A673 (cell line): Measurements from ENCODE around the gene LEO1. TPM values are rescaled to one million over a fixed set of nuclear protein-coding genes. Genes with fewer than 3 reads are reported as not detected.

Experiments used
- Bru-seq: library from RNA; stranded (reverse); fragments of 400-500 nt; gene quantifications from one replicate; lab custom pipeline; 2021; lab: Mats Ljungman, UMichigan
- BruChase-seq, 2 experiments: library from RNA; stranded (reverse); fragments of 400-500 nt; gene quantifications; one replicate each; lab custom pipeline; 2021; lab: Mats Ljungman, UMichigan
- BruUV-seq: library from RNA; stranded (reverse); fragments of 400-500 nt; replicated peaks from 2 replicates; lab custom pipeline; 2021; lab: Mats Ljungman, UMichigan
- CTCF ChIA-PET: fragments of 300-600 bp; sonication (Branson Sonifier 250); formaldehyde crosslinking; loops from one replicate; lab custom pipeline; 2022; ENCODE audit warnings: antibody characterized with exemption; lab: Charles Lee
- POLR2A ChIA-PET: fragments of 300-600 bp; sonication (Branson Sonifier 250); formaldehyde crosslinking; loops from one replicate; lab custom pipeline; 2022; ENCODE audit warnings: antibody characterized with exemption; ENCODE audit not compliant: low non-redundant PET; lab: Charles Lee
- DNase-seq: peaks from one replicate; pipeline ENCODE4 v3.0.0-alpha.2; 2015; ENCODE audit warnings: low spot score
- H3K27ac ChIP-seq: fragments of 200-600 bp; sonication (generic); 2 replicates; pipeline ENCODE4 v1.5.1; 2016; ENCODE audit warnings: mixed run types, low read depth, mild to moderate bottlenecking, mixed read lengths, antibody characterized with exemption, low read length; ENCODE audit not compliant: poor library complexity, severe bottlenecking
- H3K27me3 ChIP-seq: fragments of 200-600 bp; sonication (generic); replicated peaks from 2 replicates; pipeline ENCODE4 v1.6.1; 2017; ENCODE audit warnings: mixed run types, low read depth, mild to moderate bottlenecking, mixed read lengths, antibody characterized with exemption, low read length; ENCODE audit not compliant: insufficient read depth, poor library complexity
- H3K36me3 ChIP-seq: fragments of 200-600 bp; sonication (generic); 2 replicates; pipeline ENCODE4 v1.6.1; 2016; ENCODE audit warnings: mixed run types, mild to moderate bottlenecking, mixed read lengths, antibody characterized with exemption, low read length; ENCODE audit not compliant: insufficient read depth, poor library complexity, severe bottlenecking
- H3K4me1 ChIP-seq: fragments of 200-600 bp; sonication (generic); 2 replicates; pipeline ENCODE4 v1.6.1; 2017; ENCODE audit warnings: mixed run types, mild to moderate bottlenecking, mixed read lengths, antibody characterized with exemption, low read length; ENCODE audit not compliant: insufficient read depth, poor library complexity, severe bottlenecking
- H3K4me3 ChIP-seq: fragments of 200-600 bp; sonication (generic); 2 replicates; pipeline ENCODE4 v1.5.1; 2016; ENCODE audit warnings: low read depth, mixed run types, mild to moderate bottlenecking, mixed read lengths, low read length; ENCODE audit not compliant: poor library complexity, severe bottlenecking
- H3K9me3 ChIP-seq: fragments of 200-600 bp; sonication (generic); 2 replicates; pipeline ENCODE4 v1.6.1; 2016; ENCODE audit warnings: mixed run types, low read depth, mild to moderate bottlenecking, mixed read lengths, antibody characterized with exemption, low read length; ENCODE audit not compliant: poor library complexity, severe bottlenecking
- EZH2 ChIP-seq: fragments of 200-600 bp; sonication (generic); IDR thresholded peaks from 2 replicates; pipeline ENCODE4 v1.6.1; 2017; ENCODE audit warnings: borderline replicate concordance, low read depth, mild to moderate bottlenecking, mixed read lengths, antibody characterized with exemption, low read length; ENCODE audit not compliant: poor library complexity, severe bottlenecking
- intact Hi-C: fragments of 100-400 bp; cut with micrococcal nuclease; formaldehyde crosslinking; loops from one replicate; pipeline ENCODE4 v1.10.0; 2022; ENCODE audit not compliant: unreplicated experiment
- long read RNA-seq: library from polyadenylated mRNA; stranded (forward); transcript quantifications from one replicate; pipeline ENCODE4 v2.0.0, GENCODE V29; 2022
- total RNA-seq: library from RNA; stranded (reverse); gene quantifications from 2 replicates; pipeline ENCODE4 v1.2.3, GENCODE V29; 2021
- TF ChIP-seq, protein P1 (sequence below): fragments of 300-800, 200-600 bp; sonication (generic); conservative IDR thresholded peaks from 2 replicates; pipeline ENCODE4 v1.5.1; 2017; ENCODE audit warnings: low read depth, mild to moderate bottlenecking, antibody characterized with exemption, low read length, moderate library complexity, mixed read lengths

Gene LEO1
- total RNA-seq (37.5 and 40.0 TPM in 2 replicates), Bru-seq, nascent RNA (percentile 81 among the genes with signal in this experiment), BruChase-seq, experiment 1, labeled RNA remaining after a 2-hour chase (percentile 82 among the genes with signal in this experiment), BruChase-seq, experiment 2, labeled RNA remaining after a 6-hour chase (percentile 80 among the genes with signal in this experiment)
- long read RNA-seq, transcript LEO1-201 (12 exons, 2,193 nt), result major isoform, 146 of 160 reads
- long read RNA-seq, partial matches to known transcripts, result 2 of 160 reads
- long read RNA-seq, other reads (novel, unspliced or antisense), result 12 of 160 reads

DNA sequence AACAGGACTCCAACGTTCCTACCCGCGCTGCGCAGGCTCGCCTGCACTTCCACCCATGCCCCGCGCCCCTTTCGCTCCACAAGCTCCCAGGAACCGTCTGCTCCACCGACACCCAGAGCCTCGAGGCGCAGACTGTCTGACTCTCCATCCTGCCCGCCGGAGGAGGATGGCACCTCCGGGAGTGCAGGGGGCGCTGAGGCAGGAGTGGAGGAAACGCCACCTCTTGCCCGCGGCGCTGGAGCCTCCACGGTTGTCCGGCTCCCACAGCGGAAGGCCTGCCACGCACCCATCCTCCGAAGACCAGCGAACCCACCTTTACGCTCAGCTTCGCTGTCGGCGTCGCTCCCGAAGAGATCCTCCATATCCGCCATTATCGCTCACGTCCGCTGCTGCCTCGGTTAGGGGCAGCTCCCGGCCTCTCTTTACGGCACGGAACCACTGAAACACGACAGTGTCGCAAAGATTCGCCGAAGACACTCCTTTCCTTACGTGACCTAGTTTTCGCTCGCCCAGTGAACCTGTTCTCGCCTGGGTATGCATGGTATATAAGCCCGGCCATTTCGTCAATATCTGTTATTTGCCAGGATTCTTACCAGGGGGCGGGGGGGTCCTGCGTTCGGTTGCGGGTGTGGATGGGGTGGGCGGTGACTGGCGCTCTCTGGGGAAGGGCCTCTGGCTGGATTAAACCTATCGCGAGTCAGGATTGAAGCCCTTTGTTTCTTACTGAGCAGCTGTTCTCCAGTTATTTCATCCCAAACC, at the start of gene LEO1:
Gene LEO1, minus strand, starts transcription at position 404 of the 759 bp plus-strand sequence. Its CDS starts 33 bp downstream, at position 371.
- Histone ChIP-seq H3K4me3 (peak within 1 kb of the TSS; percentile 89), H3K36me3 (peaks cover 4% of the 10 kb centered on the region), H3K4me1 (peaks cover 6% of the 10 kb centered on the region), H3K27ac (peak within 1 kb of the TSS; percentile 92), H3K9me3 (peaks cover 9% of the 10 kb centered on the region), H3K27me3 (no peaks in the 10 kb centered on the region)
- ChIA-PET POLR2A (no interaction called here), CTCF (interaction anchor here (0.6 to 1.0 kb wide), 2 partner anchors 107 to 237 kb away, joined by 3 to 7 read pairs; no protein-coding TSS in a partner anchor)
- peak; percentile 98 for DNase-seq
- intact Hi-C loops, result loop anchor here (10.0 kb wide), 1 partner anchor 763 kb away; no protein-coding TSS in a partner anchor
- no TSS peak for BruUV-seq
- no peak for TF ChIP-seq EZH2
- TF ChIP-seq, protein P1, sequence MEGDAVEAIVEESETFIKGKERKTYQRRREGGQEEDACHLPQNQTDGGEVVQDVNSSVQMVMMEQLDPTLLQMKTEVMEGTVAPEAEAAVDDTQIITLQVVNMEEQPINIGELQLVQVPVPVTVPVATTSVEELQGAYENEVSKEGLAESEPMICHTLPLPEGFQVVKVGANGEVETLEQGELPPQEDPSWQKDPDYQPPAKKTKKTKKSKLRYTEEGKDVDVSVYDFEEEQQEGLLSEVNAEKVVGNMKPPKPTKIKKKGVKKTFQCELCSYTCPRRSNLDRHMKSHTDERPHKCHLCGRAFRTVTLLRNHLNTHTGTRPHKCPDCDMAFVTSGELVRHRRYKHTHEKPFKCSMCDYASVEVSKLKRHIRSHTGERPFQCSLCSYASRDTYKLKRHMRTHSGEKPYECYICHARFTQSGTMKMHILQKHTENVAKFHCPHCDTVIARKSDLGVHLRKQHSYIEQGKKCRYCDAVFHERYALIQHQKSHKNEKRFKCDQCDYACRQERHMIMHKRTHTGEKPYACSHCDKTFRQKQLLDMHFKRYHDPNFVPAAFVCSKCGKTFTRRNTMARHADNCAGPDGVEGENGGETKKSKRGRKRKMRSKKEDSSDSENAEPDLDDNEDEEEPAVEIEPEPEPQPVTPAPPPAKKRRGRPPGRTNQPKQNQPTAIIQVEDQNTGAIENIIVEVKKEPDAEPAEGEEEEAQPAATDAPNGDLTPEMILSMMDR, result peak; percentile 61

GRCh38 chr15:52021128-52021671, 49.6 kb upstream of the LEO1 start:
- CTCF ChIA-PET, result interaction anchor here (0.6 kb wide), 1 partner anchor 146 kb away, joined by 14 read pairs; no protein-coding TSS in a partner anchor
- Histone ChIP-seq H3K4me3 (peak overlapping the region; percentile 85), H3K27me3 (no peaks in the 10 kb centered on the region), H3K4me1 (peaks cover 13% of the 10 kb centered on the region), H3K36me3 (no peaks in the 10 kb centered on the region), H3K9me3 (no peaks in the 10 kb centered on the region), H3K27ac (peak overlapping the region; percentile 91)
- no TSS peak for BruUV-seq
- intact Hi-C loops, result loop anchor here (5.0 kb wide), 1 partner anchor 46 kb away; no protein-coding TSS in a partner anchor
- DNase-seq, result peak; percentile 84
- TF ChIP-seq EZH2, result no peak
- POLR2A ChIA-PET, result no interaction called here

DNA sequence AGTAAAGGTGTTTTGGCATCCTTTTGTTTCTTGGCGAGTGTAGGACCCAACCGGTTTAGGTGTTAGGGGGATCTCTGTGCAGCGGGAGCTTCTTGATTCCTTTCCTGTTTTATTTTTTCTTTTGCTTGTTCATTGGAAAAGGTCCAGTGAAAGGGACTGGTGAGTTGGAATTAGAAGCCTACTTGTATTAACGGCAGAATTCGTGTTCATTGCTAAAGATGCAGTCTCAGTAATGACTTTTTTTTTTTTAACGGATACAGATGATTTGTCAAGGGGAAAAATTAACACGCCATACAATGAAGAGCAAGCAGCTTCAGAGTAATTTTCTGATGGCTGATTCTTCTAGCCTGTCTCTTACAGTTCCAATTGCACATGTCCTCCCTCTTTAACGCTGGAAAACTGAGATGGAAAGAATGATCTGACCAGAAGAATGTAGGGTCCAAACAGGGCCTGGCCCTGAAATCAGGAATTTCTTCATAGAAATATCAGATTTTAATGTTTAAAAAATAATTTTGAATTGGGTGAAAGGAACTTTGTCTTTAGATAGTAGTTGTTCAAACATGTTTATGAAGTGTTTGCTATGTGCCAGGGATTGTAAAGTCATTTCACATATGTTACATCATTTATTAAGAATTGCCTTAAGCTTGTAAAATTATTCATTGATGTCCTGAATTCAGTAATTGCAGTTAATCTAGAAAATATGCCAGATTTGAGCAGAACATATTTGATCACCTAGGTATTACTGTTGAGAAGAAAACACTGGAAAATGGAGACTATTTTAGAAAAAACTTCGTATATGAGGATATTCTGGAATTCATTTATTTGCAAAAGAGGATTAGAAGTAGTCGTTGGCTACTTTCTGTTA, 48.9 kb upstream of the LEO1 start:
- TSS peak; percentile 65 for BruUV-seq
- ChIA-PET CTCF (interaction anchor here (0.6 kb wide), 2 partner anchors 31 to 145 kb away, joined by 3 to 14 read pairs; no protein-coding TSS in a partner anchor), POLR2A (interaction anchor here (0.6 kb wide), 1 partner anchor 179 kb away, joined by 3 read pairs; no protein-coding TSS in a partner anchor)
- Histone ChIP-seq H3K4me1 (peaks cover 13% of the 10 kb centered on the region), H3K27me3 (no peaks in the 10 kb centered on the region), H3K9me3 (no peaks in the 10 kb centered on the region), H3K4me3 (peak overlapping the region; percentile 85), H3K27ac (peak overlapping the region; percentile 91), H3K36me3 (no peaks in the 10 kb centered on the region)
- intact Hi-C loops, result loop anchor here (5.0 kb wide), 1 partner anchor 47 kb away; no protein-coding TSS in a partner anchor
- peak; percentile 31 for DNase-seq
- no peak for TF ChIP-seq EZH2
- TF ChIP-seq, protein P1, result no peak
